Measurements from ENCODE around the gene ANO1.

Gene ANO1

DNA sequence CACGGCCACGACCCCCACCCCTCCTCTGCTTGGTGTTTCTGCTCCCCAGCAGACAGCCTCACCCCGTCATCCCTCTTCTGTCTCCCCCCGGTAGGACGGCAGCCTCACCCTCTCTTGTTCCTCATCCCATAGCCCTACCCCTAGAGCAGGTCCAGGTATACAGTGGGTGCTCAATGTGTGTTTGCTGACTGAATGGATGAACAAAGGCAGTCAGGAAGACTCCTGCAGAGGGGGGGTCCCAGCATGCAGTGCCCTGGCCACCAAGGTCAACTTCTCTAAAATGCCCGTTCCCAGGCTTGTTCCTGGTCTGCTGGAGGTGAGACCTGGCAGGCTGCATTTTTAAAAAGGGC is 90.3 kb downstream of the ANO1 start:
- no peak for DNase-seq

DNA sequence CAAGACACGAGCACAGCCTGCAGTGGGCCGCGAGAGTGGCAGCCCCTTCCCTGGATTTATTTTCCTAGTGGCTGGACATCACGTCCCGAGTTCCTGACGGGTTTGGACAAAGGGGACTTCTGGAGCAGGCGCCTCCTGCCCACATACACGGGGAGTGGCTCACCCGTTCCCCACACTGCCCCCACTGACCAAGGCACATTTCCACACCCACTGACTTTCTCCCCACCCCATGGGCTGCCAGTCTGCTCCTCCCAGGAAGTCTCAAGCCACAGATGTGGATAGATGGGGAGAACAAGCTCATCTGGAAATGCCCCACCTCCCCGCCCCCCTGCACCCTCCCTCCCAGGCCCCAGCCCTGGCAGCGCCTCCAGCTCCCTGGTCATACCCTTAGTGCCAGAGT is 91.0 kb downstream of the ANO1 start:
- no peak for DNase-seq

DNA sequence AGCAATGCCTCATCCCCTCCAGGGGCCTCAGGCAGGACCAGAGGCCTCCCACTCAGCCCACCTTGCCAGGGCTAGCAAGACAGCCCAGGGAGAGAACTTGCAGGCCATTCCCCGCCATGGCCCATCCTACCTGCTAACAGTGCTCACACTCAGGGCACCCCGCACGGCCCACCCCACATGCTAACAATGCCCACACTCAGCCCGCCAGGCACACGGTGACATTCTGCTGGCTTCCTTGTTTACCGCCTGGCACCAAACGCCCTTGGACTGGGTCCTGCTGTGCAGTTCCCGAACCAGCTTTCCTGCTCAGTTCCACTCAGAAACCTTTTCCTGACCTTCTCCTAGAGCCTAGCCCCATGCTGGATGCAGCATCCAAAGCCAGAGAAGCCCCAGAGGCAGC is 91.5 kb downstream of the ANO1 start:
- no peak for DNase-seq

DNA sequence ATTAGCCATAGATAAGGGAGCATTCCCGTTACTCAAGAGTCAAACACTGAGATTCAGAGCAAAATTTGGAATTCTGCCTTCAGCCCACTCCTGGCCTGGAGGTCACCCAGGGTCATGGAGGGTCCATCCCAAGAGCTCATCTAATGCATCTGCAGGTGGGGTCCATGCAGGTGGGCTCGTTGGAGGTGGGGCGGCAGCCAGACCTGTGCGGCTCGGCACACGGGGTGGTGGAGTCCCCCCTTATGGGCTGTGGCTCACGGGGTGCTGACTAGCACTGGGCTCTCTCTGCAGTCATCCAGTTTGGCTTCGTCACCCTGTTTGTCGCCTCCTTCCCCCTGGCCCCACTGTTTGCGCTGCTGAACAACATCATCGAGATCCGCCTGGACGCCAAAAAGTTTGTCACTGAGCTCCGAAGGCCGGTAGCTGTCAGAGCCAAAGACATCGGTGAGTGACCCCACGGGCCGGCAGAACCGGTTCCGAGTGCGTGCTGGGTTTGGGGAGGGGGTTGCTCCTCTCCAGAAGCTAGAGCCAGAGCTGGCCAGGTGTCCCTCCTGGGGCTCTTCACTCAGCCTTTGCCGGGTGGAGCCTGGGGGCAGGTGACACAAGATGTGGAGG is 92.6 kb downstream of the ANO1 start:
- no peak for DNase-seq

DNA sequence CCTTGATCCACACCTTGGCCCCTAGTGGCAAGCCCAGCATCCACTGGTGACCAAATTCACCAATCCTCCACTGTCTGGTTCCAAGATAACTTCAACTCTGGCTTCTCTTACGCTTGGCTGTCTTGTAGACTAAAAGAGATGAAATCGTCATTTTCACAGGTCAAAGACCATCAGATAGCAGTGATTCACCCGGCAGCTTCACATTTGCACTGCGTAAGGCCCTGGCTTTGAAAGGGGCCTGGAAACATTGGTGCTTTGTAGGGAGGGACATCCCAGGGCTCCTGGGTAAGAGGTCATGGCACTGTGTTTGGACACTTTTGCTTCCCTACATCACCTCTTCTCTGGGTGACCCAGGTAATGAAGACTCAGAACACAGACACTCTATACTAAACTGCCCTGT is 94.9 kb downstream of the ANO1 start:
- no peak for DNase-seq

DNA sequence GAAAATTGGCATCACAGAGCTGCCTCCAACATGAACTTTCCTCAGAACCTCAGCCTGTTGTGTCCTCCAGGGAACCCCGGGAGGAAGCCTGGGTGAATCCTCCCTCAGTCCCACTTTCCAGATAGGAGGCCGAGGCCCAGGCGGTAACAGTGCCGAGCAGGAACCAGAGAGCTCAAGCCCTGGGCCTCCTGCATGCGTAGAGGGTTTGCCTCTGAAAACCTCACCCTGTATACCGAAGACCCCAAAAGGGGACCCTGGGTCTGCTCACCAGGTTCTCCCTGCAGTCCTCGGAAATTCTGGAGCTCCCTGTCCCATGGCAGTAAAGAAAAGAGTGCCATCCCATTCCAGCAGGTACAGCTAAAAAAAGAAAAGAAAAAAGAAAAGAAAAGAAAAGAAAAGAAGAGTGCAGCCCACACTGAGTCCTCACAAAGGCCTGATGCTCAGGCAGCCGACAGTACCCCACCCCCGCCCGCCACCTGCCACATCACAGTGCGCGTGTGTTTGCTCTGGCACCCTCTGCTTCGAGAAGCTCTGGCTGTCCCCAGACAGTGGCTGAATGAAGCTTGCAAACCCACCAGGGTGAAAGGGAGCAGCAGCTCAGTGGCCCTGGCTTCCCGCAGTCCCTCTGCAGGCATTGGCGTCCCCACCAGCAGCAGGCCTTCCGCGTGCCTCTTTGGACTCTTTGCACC is 96.6 kb downstream of the ANO1 start:
- DNase-seq, result no peak

DNA sequence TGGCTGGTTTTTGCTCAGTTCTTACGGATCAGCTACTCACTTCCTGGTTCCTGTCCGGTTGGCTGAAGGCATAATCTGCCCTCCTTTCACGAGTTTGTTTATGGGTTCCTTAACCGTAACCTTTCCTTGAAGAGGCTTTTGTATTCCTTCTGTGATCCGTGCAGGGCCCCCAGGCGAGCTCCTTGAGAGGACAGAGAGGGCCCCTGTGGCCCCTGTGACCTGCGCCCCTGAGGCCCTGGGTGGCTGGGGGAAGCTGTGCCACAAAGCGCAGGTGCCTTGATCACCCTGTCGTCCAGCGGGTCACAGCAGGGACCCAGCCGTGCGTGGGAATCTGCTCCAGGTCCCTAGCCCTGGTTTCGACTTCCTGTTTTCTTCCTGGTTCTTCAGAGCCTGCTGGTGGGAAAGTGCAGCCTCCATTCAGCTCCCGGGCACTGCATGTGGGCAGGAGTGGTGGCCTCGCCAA is 97.2 kb downstream of the ANO1 start:
- no peak for DNase-seq

DNA sequence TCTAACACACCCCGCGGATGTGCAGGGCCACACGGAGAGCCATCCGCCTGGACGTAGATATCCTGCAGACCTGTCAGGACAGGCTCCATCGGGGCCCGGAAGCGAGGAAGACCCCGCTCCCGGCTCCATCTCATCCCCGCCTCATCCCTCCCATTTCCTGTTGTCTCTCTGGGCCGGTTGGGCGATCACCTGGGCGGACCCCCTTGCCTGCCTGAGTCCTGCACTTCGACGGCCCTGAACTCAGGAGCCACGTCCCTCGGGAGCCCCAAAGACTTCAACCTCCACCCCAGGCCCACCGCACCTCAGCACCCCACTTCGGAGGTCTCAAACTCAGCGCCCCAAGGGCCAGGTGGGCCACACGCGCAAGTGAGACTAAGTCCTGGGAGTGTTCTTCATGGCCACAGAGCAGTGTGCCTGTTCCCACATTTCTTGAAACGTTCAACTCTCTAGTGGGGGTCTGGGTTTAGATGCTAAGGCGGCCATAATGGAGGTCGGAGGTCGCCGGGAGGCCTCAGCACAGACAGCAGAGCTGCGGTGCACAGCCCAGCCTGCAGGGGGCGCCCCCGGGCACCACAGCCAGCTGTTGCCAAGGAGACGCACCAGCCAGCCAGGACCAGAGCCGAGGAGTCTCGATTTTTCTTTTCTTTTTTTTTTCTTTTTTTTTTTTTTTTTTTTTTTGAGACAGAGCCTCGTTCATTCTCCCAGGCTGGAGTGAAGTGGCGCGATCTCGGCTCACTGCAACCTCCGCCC is 99.0 kb downstream of the ANO1 start:
- peak in 1 of 2 experiments; percentile 22 for DNase-seq

DNA sequence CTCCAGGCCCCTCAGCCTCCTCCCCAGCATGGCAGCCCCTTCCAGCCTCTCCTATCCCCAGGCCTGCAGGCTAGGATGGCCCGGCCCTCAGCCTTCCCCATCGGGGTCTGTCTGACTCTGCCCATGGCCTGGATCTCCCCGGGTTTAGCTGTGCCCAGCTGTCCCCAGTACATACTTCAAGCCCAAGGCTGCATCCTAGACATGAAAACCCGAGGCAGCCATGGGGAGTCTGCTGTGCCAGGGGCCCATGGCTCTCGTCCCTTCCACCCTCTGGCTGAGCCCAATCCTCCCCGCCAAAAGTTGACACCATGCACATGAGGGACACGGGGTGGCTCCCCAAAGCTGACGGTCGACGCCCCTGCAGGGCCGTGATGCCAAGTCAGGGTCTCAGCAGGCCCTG is 102.8 kb downstream of the ANO1 start:
- DNase-seq, result no peak

DNA sequence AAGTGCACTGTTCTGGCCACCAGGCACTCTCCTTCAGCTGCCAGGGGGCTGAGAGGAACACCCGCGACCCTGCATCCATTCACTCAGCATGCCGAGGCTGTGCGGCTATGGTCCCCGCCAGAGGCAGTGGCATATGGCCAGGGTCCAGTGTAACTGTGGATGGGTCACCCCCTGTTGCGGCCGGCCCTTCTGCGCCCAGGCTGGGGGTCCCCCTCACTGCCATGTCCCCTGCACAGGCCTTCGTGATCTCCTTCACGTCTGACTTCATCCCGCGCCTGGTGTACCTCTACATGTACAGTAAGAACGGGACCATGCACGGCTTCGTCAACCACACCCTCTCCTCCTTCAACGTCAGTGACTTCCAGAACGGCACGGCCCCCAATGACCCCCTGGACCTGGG is 104.1 kb downstream of the ANO1 start:
- DNase-seq, result no peak

DNA sequence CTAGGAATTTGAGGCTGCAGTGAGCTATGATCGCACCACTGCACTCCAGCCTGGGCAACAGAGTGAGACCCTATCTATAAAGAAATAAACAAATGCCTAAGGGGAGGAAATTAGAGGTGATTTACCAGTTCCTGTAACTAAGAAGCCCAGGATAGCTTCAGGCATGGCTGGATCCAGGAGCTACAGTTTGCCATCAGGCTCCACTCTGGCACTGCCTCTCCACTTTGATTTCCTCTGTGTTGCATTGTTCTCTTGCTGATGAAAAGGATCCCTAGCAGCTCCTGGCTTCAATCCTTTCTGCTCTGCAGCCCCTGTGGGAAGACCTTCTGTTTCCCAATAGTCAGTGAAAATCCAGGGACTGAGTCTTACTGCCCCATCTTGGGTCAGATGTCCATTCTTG is 104.9 kb downstream of the ANO1 start:
- no peak for DNase-seq

DNA sequence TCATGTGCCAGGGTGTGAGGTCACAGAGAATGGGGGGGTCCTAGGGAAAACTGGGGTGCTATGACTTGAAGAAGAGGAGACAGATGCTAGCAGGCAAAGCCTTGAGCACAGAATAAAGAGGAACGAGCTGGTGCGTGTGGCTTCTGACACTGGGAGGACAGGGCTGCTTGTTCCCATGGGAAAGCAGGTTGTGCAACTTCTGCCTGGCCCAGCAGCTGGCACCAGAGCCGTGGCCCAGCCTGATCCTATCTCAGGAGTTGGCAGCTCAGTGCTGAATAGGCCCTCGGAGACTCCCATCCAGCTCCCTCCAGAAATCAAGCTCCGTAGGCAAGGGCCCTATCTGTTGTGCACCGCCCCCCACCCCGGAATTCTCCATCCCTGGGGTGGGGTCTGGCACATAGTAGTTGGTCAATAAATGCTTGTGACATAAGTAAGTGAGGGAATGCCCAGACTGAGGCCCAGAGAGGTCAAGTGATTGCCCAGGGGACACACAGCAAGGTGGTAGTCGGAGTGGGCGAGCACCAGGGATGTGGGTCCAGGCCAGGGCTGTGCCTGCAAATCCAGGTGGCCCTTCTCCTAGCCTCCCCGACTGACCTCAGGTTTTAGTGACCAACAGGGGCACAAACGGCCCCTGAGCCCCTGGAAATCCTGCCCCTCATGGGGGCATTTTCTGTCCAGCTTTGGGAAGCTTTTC is 105.5 kb downstream of the ANO1 start:
- no peak for DNase-seq

DNA sequence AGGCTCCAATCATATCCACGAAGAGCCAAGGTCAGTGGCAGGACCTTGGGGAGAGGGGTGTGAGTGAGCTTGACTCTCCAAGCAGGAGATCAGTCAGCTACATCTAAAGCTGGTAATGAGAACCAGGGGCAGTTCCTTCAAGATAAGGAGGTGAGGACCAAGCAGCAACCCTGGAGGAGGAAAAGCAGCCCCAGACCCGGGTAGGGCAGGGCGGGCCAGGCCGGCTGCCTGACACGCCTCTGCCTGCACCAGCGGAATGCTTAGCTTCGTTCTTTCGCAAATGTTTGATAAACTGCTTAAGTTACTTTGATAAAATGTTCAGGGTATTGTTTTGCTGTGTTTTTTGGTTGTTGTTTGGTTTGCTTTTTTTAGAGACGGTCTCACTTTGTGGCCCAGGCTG is 106.3 kb downstream of the ANO1 start:
- DNase-seq, result no peak

DNA sequence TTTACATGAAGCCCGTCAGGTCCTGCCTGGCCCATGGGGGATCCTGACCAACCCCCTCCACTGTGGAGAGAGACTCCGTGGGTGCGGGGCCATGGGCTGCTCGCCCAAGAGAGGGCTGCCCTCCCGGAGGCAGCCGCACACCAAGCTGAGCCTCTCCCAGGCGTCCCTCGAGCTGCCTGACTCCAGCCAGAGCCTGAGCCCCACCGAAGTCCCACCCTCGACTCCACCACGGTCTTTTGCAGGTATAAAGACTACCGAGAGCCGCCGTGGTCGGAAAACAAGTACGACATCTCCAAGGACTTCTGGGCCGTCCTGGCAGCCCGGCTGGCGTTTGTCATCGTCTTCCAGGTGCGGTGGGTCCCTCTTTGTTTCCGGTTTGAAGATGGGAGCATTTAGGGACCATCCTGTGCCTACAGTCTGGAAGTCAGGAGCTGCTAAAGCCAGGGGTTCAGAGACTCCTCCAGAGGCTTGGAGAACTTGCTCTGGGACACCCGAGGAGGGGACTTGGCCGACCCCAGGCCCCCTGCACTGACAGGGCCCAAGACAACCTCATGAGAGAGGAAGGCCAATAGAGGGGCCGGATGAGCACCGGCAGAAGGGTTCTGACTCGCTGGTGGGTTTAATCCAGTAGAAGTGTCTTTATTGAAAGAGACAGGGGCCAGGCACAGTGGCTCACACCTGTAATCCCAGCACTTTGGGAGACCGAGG is 107.4 kb downstream of the ANO1 start:
- no peak for DNase-seq

DNA sequence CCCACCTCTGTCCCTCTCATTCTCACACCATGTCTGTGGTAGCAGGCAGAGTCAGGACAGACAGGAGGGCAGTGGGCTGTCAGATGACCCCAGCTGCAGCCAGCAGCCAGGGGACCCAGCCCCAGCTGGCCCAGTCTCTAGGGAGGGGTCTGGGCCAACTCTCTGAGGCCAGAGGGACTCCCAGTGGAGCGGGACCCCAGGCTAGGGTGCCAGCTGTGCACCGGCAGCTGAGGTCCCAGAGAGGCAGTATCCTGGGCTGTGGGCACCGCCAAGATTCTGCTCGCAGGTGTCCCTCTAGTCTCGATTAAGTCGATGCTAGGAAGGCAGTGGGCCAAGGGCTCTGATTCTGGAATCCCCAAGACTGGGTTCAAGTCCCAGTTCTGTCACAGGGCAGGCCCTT is 108.3 kb downstream of the ANO1 start:
- no peak for DNase-seq

DNA sequence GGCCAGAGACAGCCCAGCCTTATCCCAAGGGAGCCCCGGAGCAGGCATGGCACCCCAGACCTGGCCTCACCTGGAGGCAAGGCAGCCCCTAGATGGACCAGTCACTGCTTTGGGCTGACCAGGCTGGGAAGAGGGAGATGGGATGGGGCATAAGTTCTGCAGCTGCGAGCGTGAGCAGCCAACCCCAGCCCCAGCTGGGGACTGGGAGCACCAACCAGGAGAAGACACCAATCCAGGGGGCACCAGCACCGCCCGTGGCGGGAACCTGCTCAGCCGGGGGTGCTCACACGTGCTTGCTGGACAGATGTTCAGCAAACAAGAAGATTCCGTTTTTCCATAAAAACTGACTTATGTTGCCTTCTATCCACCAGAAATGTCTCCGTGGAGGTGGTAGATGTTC is 108.8 kb downstream of the ANO1 start:
- no peak for DNase-seq

DNA sequence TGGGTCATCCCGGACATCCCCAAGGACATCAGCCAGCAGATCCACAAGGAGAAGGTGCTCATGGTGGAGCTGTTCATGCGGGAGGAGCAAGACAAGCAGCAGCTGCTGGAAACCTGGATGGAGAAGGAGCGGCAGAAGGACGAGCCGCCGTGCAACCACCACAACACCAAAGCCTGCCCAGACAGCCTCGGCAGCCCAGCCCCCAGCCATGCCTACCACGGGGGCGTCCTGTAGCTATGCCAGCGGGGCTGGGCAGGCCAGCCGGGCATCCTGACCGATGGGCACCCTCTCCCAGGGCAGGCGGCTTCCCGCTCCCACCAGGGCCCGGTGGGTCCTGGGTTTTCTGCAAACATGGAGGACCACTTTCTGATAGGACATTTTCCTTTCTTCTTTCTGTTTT is 109.7 kb downstream of the ANO1 start:
- no peak for DNase-seq

DNA sequence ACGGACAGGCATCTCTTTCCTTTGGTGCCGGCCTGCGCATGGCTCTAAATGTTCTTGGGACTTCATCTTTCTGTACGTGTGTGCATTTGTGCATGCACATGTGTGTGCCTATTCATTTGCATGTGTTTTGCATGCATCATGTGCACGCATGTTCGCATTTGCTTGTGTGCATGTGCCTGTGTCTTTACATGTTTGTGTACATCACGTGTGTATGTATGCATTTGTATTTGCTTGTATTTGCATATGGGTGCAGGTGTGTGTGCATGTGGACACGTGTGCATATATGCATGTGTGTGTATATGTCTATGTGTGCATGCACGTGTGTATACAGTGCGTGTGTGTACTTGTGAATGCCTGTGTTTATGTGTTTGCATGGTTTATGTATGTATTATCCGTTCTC is 111.5 kb downstream of the ANO1 start:
- no peak for DNase-seq

DNA sequence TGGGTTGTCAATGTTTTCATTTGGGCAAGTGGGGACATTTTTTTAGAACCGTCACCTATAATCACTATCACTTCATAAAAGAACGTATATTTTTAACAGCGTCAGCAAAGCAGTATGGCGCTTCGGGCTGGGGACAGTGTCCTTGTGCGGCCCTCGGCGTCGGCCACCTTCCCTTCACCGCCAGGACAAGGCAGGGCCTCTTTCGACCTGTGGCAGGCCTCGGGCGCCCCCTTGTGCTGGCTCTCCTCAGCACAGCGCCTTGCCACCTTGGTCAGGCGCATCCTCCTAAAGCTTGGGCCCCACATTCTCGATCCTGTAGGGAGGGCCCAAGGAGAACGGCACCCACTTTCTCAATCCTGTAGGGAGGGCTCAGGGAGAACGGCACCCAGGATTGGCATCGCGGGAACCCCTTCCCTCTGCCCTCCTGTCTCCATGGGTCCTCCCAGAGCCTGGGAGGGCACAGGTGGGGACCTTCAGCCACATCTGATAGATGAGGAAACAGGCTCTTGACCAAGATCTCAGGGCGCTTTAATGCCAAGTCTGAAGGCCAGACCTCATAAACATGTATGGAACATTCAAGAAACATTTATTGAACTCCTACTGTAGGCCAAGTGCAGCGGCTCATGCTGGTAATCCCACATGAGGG is 113.5 kb downstream of the ANO1 start:
- DNase-seq, result peak in 1 of 2 experiments; percentile 55

DNA sequence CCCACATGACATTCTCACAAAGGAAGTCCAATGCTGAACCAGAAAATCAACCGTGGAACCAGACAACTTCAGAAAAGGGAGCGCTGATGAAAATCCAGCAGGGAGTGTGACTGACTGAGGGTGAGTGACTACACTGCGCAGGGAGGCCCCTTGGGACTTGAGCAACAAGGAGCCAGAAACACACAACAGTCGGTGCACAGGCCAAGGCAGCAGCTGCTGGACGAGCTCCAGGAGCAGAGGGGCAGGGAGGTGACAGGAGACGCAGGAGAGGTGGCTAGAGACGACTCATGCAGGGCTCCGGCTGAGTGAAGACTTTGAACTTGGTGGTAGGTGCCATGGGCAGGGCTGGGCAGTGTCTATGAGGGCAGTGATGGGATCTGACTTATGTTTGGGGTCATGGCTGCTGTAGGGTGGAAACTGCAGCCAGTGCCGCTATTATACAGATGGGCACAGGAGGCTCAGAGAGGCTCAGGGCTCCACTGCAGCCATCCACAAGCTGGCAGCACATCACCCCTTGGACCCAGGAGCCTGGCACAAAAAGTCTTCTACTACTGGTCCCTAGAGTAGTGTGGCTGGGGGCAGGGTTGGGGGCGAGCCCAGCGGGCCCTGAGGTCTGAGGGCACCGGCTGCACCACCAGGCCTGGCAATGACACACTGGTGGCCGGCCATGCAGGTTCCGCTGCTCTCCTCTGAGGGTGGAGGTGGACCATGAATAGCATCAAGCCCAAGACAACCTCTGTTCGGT is 114.7 kb downstream of the ANO1 start:
- no peak for DNase-seq

DNA sequence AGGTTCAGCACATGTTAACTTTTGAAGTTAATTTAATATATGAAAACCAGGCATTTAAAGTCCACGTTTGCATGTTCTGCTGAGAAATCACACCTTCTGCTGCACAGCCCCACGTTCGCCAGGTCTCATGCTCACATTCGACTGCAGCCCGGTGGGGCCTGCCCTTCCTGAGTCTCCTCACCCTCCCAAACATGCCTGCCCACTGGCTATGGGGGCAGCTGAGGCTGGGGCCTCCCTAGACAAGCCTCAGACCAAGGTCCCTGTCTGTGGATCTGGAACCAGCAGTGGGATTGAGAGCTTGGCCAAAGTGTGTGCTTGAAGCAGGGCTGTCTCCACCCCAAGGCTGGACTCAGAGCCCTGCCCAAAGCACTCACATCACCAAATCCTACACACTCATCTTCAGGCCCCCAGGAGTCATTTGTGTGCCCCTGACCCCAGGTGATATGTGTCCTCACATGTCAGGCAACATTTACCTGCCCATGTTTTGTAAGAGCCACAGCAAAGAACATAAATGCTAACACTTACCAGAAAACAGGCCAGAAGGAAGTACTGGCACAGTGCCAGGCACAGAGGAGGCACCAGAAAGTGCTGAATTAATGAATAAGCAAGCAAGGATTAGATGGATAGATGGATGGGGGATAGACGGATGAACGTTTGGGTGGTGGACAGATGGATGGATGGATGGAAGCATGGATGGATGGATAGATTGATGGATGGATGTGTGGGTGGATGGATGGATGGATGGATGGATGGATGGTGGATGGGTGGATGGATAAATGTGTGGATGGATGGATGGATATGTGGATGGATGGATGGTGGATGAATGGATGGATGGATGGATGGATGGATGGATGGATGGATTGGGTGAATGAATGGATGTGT is 115.5 kb downstream of the ANO1 start:
- no peak for DNase-seq
